Fibroblast of skin of right biceps (primary cell): ENCODE results near the gene ASB11.
"Not testable (repeated sequence)": the region's sequence is repeated elsewhere in the genome, so short reads cannot be mapped to it uniquely, and the experiment has no call there.

ENCODE experiments used
- DNase-seq: peaks from one replicate; pipeline ENCODE4 v3.0.0-alpha.2; 2013

Gene ASB11

DNA sequence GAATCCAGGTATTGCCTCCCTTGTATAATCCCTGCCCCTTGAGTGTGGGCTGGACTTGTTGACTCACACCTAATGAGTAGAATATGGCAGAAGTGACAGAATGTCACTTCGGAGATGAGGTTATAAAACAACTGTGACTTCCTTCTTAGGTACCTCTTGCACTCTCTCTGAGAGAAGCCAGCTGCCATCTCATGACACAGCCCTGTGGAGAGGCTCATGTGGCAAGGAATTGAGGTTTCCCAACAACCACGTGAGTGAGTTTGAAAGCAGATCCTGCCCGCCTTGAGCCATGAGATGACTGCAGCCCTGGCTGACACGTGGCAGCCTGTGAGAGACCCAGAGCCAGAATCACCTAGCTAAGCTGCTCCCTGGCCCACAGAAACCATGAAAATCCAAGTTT, 13.5 kb downstream of the ASB11 start:
- DNase-seq, result peak; percentile 5

DNA sequence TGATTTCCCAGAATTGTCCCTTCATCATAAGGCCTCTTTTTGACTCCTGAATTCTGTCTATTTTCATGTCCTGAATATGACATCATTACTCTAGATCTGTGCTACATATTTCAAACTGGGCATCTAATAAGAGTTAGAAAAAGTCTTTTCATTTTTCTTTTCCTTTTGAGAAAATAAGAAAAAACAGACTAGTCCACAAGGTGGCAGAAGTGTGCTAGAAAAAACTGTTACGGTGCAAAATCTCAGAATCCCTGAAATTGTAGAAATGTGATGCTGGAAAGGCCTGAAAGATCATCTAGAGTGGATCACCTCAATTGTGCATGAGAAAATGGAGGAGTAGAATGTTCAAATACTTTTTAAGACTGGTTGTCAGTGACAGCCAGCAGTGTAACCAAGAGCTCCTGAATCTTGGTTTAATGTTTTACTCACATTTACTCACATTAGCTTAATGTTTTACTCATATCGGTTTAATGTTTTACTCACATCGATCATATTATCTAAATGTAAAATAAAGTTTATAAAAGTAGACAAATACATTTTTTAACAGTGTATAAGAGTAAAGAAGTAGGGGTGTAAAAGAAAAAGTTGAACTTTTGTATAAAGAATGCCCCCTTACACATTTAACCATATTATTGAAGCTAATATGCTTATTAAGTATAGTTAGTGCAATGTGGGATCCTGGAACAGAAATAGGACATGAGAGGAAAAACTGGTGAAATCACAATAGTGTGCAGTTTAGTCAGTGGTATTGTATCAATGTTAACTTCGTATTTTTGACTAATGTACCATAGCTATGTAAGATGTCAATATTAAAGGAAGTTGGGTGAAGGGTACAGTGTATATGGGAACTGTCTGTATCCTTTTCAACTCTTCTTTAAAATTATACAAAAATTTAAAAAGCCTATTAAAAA, 15.2 kb downstream of the ASB11 start:
- DNase-seq, result peak; percentile 7

DNA sequence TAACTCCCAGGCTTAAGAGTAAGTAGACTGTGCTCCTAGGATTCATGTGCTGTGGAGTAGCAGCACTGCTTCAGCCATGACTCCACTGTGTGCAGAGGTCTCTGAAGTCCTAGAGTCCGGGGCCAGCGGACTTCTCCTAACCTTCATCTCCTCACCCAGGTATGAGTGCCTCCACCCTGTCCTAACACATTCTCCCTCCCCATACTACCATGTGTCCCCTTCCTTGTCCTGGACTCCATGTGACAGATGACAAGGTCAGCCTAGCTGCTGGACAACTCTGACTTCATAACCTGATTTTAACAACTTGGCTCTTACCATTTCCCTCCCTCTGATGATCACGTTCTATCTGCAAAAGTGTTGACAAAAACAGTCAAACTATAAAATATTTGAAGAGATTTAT, 16.7 kb downstream of the ASB11 start:
- no peak for DNase-seq

DNA sequence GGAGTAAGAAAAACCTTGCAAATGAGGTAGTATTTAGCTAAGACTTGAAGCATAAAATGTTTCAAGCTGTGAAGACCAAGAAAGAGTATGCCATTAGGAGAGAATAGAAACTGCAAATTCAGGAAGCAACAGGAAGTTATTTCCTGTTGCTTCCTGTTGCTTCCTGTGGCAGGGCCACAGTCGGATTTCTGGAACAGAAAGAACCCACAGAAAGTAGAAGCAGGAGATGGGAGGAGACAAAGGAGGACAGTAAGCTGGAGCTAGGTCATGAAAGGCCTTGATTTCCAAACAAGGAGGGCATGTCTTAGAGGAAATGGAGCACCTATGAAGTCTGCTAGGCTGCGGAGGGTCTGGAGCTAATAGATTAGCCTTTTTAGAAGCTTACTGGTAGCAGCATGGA, 17.2 kb downstream of the ASB11 start:
- no peak for DNase-seq

DNA sequence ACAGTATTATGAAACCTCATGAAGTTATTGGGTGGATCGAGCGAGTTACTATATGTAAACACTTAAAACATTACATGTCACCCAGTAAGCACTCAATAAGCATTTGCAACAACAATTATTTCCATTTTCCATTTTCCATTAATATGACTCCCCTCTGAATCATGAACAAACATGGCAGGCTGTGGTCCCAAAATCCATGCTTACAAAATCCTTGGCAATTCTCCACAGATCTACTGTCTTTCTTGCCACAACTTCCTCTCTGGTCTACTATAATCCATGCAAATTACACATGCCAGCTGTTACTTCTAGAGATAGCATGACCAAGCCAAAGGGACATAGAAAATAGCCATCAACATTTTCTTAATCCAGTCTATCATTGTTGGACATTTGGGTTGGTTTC, 22.0 kb downstream of the ASB11 start:
- DNase-seq, result peak; percentile 8

DNA sequence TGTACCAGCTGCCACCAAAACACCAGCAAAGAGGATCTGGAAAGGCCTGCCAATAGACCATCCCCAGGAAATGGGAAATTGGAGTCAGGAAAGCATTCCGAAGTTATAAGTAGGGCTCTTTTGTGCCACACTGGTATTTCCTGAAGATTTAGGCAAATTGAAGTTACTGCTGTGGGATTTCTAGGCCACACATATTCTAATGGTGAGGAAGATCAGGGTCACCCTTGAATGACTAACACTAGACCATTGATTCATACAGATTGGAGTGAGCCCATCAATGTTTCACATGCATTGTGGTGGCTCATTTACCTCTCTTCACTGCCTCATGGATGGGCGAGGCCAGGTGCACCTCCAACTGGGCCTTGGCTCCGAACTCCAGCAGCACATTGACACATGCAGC, 22.6 kb downstream of the ASB11 start:
- peak; percentile 22 for DNase-seq

DNA sequence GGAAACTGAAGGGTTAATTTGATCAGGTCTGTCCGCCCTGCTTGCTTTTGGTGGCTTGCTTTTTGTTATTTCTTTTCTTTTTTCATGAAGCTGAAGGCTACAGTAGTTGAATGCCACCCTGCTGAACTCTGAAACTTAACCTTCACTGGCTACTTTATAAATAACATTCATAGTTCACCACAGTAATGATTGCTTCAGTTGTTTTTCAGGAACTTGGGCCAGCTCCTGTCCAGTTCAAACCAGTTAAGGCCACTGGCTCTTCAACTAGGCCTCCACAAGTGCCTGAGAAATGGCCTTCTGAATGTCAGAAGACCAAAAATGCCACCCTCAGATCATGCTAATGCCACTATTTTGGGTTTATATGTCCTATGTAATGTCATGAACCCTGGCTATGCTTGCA, 37.8 kb downstream of the ASB11 start:
- no peak for DNase-seq

DNA sequence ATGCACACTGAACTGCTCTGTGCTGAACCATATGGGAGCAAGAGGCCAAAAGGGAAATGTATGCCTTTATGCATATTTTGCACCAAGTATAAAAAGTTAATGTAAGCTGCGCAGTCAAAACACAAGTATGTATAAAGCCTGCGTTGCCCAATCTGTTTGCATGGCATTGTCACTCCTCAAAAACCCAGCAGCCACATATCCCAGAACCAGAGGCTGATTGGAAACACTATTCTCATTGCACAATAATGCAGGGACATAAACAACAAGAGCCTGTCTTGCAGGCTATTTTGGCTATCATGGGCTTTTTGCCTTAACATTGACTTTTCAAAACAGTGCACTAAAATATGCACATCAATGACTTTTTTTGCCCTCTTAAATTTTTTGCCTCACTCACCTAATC, 40.5 kb downstream of the ASB11 start:
- no peak for DNase-seq

DNA sequence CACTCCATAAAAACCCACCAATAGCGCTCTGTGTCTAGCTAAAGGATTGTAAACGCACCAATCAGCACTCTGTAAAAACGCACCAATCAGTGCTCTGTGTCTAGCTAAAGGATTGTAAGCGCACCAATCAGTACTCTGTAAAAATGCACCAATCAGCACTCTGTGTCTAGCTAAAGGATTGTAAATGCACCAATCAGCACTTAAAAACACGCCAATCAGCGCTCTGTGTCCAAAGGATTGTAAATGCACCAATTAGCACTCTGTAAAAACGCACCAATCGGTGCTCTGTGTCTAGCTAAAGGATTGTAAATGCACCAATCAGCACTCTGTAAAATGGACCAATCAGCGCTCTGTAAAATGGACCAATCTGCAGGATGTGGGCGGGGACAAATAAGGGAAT, 42.2 kb downstream of the ASB11 start:
- DNase-seq, result not testable (repeated sequence)

DNA sequence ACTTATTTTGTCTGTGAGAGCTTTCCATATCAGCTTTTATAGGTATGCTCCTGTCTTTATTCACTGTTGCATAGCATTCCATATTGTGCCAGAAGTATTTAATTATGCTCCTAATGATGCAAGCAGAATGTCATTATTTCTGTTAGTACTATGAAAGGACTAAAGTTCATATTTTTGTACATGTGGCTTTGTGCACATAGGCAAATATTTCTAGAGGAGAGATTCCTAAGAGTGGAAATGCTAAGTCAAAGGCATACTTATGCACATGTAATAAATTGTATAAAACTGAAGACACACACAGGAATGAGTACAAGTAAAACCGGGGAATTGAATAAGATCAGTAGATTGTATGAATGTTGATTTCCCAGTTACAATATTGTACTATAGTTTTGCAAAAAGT, 43.7 kb downstream of the ASB11 start:
- no peak for DNase-seq

DNA sequence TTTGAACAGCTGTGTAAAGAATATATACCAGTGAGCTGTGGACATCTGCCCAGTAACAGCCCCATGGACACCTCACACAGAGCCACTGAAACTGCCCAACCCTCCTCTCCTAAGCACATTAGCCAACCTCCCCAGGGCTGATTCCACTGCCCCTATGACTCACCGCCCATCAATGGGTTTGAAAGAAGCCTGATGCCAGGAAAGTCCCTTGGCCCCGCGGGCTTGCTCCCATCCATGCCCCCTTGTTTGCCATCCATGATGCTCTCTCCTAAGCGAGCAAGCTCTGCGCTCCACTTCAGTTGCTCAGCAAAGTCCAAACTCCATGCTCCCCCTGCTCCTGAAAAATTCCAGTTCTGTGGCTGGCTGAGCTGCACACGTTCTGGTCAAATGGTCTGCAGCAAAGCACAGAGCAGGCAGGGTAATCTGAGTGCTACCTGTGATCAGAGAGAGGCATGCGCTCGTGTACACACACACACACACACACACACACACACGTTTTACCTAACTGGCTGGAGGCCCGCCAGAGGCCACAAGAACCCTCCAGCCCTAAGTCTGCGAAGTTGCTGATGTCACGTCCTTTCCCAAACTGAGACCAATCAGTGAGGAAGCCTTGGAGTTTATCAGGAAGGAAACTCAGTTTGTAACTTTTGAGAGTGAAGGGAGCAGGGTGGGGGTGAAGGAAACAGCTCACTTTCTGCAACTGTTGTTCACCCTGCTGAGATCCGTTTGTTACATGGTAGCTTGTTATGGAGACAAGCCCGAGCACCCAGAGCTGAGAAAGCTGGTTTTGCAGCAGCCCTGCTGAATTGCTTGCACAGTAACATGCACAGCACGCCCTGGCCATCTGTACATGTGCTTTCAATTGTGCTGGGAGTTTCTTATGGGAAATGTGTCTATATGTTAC, 45.6 kb downstream of the ASB11 start, which contains the start of gene ASB9:
Gene ASB9 (minus strand): TSS at position 466 of the 904 bp plus-strand sequence. CDS start 209 bp downstream, at position 257.
- DNase-seq, result peak; percentile 68

DNA sequence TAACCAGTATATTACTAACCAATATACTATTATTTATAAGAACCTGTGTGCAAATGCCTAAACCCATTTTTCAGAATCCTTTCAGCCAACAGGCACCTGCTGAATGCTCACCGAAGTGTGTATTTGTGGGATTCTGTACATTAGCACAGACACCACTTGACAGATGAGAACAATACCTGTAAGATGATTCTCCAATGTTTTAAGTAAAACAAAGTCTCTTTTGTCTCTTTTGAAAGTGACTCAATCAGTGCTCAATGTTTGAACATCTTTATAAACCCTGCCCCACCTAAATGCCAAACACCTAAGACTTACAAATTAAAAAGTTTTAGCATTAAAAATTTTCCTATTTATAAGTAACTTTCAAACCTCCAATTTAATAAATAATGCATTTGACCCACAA, 46.3 kb downstream of the ASB11 start:
- DNase-seq, result no peak

DNA sequence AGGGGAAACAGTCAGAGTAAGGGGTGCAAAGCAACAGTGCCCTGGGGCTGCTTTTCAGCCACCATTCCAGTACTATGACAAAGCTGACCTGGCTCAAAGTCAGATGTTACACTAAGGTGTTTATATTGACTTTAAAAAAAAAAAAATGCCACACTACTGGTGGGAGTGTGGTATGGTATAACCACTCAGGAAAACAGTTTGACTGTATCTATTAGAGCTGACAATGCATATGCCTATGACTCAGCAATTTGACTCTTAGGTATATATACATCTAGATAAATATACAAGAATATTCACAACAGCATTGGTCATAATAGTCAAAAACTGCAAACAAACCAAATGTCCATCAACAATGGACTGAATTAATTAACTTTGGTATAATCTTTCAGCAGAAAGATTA, 60.6 kb downstream of the ASB11 start:
- no peak for DNase-seq

DNA sequence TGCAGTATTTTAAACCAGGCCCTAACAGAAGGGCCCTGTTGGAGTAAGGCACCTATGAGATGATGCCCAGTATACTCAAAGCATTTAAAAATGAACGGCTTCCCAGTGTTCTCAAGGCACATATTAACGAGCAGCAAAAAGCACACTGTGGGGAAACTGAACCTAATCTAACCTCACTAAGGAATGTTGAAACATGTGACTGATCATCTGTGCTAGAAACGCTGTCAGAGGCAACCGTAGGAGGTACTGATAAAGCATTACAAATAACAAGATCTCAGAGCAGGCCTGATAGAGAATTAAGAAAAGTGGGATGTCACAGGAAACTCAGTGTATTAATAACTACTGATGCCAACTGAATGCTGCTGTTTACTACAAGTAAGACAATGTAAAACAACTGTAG, 69.5 kb downstream of the ASB11 start:
- peak; percentile 0 for DNase-seq

DNA sequence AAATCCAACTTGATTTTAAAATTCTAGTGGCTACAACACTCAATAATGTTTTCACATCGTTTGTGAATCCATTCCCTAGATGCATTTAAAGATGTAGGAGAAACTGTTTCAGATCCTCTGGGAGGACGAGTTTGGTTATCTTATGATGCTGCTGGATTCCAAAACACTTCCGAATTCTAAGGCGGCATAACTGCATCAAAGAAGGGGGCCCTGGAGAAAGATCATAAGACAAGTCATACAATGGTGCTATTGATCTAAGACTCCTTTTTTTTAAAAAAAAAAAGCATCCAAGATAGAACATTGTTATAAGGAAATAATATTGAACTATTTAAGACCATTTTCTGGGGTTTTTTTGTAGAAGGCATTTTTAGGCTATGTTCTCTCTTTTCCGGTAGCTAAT, 71.0 kb downstream of the ASB11 start:
- DNase-seq, result no peak

DNA sequence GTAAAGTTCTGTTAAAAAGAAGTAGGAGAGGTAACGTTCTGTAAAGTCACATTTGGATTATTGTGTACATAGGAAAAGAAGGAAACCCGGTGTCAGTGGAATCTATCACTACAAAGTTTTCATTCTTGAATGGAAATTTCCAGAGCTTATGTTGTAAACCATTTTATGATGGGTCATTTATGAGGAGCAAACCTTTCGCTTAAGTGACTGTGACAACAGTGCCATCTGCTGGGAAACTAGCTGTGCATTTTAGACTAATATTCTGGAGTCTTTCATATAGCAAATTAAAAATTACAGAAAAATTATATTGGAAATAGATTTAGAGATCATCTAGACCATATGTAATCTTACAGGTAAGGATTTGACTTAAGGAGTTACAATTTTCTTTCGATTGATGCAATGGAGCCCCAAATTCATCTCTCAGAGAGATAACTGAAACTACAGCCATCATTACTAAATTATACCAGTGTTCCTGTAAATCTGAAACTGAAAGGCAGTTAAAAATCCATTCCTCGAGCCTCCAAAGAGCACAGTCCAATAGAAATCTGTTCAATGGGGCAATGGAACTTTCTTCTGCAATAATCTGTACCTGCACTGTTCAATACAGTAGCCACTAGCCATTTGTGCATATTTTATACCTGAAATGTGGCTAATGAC, 72.4 kb downstream of the ASB11 start:
- peak; percentile 37 for DNase-seq

DNA sequence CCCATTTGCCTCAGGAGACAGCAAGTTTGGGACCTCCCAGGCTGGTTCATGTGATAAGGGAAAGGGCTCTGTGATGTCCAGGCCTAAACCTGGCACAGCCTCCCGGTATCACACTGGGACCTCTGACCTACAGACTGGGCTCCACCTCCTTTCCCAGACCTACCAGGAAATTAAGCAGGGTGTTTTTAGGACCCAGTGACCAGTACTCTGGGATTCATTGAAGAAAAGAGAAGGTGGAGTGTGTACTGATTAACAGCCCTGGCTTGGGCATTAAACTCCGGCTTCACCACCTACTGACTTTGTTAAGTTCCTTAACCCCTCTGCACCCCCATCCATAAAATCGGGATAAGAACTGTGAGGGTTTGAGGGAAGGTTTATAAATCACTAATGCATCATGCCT, 74.1 kb downstream of the ASB11 start:
- no peak for DNase-seq

DNA sequence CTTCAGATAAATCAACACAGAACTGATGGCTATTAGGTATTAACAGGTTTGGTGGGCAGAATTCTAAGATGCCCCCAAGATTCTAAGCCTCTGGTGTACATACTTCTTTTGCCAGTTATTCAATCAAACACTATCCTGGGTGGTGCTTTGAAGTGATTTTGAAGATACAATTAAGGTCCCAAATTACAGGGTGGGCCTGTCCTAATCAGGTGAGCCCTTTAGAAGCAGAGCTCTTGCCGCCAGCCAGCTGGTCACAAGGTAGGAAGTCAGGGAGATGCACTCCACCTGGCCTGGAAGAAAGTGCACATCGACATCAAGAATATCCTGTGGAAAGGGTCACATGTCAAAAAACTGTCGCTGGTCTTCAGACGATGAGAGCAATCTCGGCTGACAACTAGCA, 75.0 kb downstream of the ASB11 start:
- no peak for DNase-seq

DNA sequence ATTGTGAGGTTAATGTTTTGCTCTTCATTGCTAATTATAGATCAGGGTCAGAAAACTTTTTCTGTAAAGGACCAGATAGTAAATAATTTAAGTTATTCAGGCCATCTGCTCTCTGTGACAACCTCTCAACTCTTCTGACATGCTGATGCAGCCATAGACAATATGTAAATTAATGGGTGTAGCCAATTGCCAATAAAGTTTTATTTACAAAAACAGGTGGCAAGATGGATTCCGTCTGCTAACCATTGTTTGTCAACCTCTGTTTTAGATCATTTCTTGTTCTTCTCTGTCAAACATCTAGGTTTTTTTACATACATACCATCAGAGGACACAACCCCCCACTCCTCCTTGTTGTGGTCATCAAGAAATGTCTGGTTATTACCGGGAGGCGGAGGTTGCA, 79.3 kb downstream of the ASB11 start:
- no peak for DNase-seq

DNA sequence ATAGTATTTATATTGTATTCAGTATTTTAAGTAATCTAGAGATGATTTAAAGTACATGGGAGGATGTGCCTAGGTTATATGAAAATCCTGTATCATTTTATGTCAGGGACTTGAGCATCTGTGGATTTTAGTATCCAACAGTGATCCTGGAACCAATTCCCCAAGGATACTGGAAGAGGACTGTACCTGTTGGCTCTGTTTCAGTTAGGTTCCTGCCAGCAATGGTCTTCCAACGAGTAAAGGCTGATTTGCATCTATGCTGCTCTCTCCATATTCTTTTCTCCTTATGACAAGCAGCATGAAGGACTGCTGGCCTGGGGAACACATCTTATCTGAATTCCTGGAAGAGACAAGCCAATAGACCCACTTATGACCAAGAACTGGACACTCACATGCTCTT, 80.4 kb downstream of the ASB11 start:
- no peak for DNase-seq

DNA sequence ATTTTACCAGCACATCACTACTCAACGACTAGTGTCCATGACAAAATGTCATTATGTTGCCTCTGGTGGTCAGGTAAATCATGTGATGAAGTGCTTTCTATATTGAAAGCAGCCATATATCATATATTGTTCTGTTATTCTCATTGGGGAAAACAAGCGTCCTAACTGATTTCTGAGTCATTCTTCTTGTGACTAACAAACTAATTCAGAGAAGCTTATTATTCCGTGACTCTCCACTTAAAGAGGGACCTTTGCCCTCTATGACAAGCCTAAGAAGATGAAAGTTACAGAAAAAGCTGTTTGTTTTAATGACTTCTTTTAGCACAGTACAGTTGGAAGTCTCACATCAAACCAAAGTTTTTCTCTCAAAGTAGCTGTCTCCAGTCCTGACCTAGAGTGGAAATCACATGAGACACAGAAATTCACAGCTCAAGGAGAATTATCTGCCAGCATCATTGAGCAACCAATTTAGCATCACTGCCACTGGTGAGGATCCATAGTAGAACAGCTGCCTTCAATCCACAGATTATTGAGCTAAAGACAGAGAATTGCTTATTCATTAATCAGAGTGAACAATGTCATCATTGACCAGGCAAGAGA, 81.9 kb downstream of the ASB11 start:
- no peak for DNase-seq
